WTC11 (cell line): ENCODE data around the gene LHPP. TPM values are rescaled to one million over a fixed set of nuclear protein-coding genes. Genes with fewer than 3 reads are reported as not detected.

Source experiments
- ATAC-seq: fragments of 200-7000 bp; cut with Tn5 transposase; 2 replicates; pipeline ENCODE4 v1.10.0; 2021; ENCODE audit warnings: mild to moderate bottlenecking, moderate library complexity
- CTCF ChIA-PET: fragments of 300-600 bp; sonication (Branson Sonifier 250); formaldehyde crosslinking; loops from one replicate; lab custom pipeline; 2021; ENCODE audit warnings: antibody characterized with exemption; lab: Charles Lee
- POLR2A ChIA-PET: fragments of 350-600 bp; sonication (Branson Sonifier 250); formaldehyde crosslinking; loops from one replicate; lab custom pipeline; 2021; ENCODE audit warnings: antibody characterized with exemption; lab: Charles Lee
- DNase-seq: peaks from one replicate; pipeline ENCODE4 v3.0.0; 2021; ENCODE audit warnings: low spot score
- H3K27ac Mint-ChIP-seq: 2 replicates; pipeline ENCODE4 v1.8.0; 2021; ENCODE audit warnings: mixed read lengths
- H3K27me3 Mint-ChIP-seq: 2 replicates; pipeline ENCODE4 v1.8.0; 2021; ENCODE audit warnings: low read depth, mild to moderate bottlenecking, moderate library complexity, mixed read lengths
- H3K36me3 Mint-ChIP-seq: 2 replicates; pipeline ENCODE4 v1.8.0; 2021; ENCODE audit warnings: mixed read lengths
- H3K4me1 Mint-ChIP-seq: 2 replicates; pipeline ENCODE4 v1.8.0; 2022; ENCODE audit warnings: mixed read lengths
- H3K4me3 Mint-ChIP-seq: 2 replicates; pipeline ENCODE4 v1.8.0; 2021; ENCODE audit warnings: mild to moderate bottlenecking, moderate library complexity, mixed read lengths
- H3K9me3 Mint-ChIP-seq: 2 replicates; pipeline ENCODE4 v1.8.0; 2021; ENCODE audit warnings: mixed read lengths
- CBFB ChIP-seq: sonication (generic); formaldehyde crosslinking; IDR thresholded peaks from 2 replicates; pipeline ENCODE4 v1.8.1; 2022; ENCODE audit warnings: mild to moderate bottlenecking, low read depth, missing genetic modification reagents
- CREM ChIP-seq: sonication (generic); formaldehyde crosslinking; IDR thresholded peaks from 2 replicates; pipeline ENCODE4 v1.8.1; 2022; ENCODE audit warnings: mild to moderate bottlenecking, missing genetic modification reagents, moderate library complexity
- GRHL2 ChIP-seq: fragments of 250-450 bp; sonication (Bioruptor Pico); IDR thresholded peaks from 2 replicates; pipeline ENCODE4 v1.8.0; 2022; ENCODE audit warnings: mild to moderate bottlenecking, moderate library complexity; ENCODE audit not compliant: insufficient replicate concordance, severe bottlenecking
- GTF2I ChIP-seq: fragments of 250-450 bp; sonication (Bioruptor Pico); conservative IDR thresholded peaks from 2 replicates; pipeline ENCODE4 v1.4.0; 2021; ENCODE audit warnings: mild to moderate bottlenecking
- KAT7 ChIP-seq: sonication (generic); formaldehyde crosslinking; IDR thresholded peaks from 2 replicates; pipeline ENCODE4 v1.8.1; 2023; ENCODE audit warnings: missing genetic modification reagents, mild to moderate bottlenecking, borderline replicate concordance
- OVOL2 ChIP-seq: fragments of 250-450 bp; sonication (Bioruptor Pico); IDR thresholded peaks from 2 replicates; pipeline ENCODE4 v1.9.0; 2021; ENCODE audit warnings: mild to moderate bottlenecking, borderline replicate concordance
- SMAD4 ChIP-seq: sonication (generic); formaldehyde crosslinking; IDR thresholded peaks from 2 replicates; pipeline ENCODE4 v1.8.0; 2022; ENCODE audit warnings: mild to moderate bottlenecking, missing genetic modification reagents
- TEAD4 ChIP-seq: sonication (generic); formaldehyde crosslinking; IDR thresholded peaks from 2 replicates; pipeline ENCODE4 v1.8.0; 2022; ENCODE audit warnings: mild to moderate bottlenecking, missing genetic modification reagents
- ZBTB21 ChIP-seq: sonication (generic); formaldehyde crosslinking; IDR thresholded peaks from 2 replicates; pipeline ENCODE4 v1.8.1; 2023; ENCODE audit warnings: mild to moderate bottlenecking, missing genetic modification reagents, borderline replicate concordance
- total RNA-seq: library from RNA; stranded (reverse); gene quantifications from 3 replicates; pipeline ENCODE4 v1.2.3, GENCODE V29; 2021
- TF ChIP-seq, protein P1 (sequence below): fragments of 250-450 bp; sonication (Bioruptor Pico); IDR thresholded peaks from 2 replicates; pipeline ENCODE4 v1.9.0; 2021; ENCODE audit warnings: moderate library complexity, mild to moderate bottlenecking, inconsistent platforms, borderline replicate concordance
- TF ChIP-seq, protein P2 (sequence below): sonication (generic); formaldehyde crosslinking; IDR thresholded peaks from 2 replicates; pipeline ENCODE4 v1.8.0; 2022; ENCODE audit warnings: missing genetic modification reagents
- TF ChIP-seq, protein P3 (sequence below): sonication (generic); formaldehyde crosslinking; IDR thresholded peaks from 2 replicates; pipeline ENCODE4 v1.8.0; 2023; ENCODE audit warnings: mild to moderate bottlenecking, missing genetic modification reagents
- TF ChIP-seq, protein P4 (sequence below): fragments of 250-450 bp; sonication (Bioruptor Pico); conservative IDR thresholded peaks from 2 replicates; pipeline ENCODE4 v1.9.0; 2021; ENCODE audit warnings: mild to moderate bottlenecking
- TF ChIP-seq, protein P5 (sequence below): sonication (generic); formaldehyde crosslinking; IDR thresholded peaks from 2 replicates; pipeline ENCODE4 v1.8.0; 2022; ENCODE audit warnings: mild to moderate bottlenecking, missing genetic modification reagents
- TF ChIP-seq, protein P6 (sequence below): fragments of 250-450 bp; sonication (Bioruptor Pico); IDR thresholded peaks from 2 replicates; pipeline ENCODE4 v2.1.2; 2022; ENCODE audit warnings: mild to moderate bottlenecking, moderate library complexity

The LHPP gene
- total RNA-seq, 1 experiment from 2014 or later = 33.2 TPM

DNA sequence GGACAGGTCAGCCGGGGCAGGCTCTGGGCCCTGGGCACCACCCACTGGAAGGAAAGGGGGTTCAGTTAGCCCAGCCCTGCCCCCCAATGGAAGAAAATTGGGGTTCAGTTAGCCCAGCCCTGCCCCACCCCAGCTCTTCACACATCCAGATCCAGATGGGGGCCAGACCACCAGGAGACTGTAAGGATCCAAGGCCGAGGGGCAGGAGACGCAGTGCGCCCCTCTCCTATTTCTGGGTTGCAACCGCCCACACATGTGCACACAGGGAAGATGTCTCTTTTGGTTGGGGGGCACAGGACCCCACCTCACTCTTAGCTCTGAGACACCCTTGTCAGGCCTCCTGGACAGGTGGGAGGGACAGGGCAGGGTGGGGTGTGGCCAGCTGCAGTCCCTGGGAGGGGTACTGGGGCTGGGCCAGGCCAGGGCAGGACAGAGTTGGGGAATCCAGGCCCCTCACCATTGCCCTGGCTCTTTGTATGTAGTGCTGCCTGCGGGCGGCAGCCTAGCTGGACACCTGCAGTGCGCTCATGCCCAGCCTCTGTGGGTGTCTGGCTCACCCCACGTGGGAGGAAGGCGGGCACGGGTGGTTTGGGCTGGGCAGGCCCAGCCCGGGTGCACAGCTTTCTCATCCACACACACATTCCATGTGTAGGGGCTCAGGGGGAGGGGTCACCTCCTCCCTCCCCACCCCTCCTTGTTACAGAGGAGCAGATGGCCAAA, 141.2 kb downstream of the LHPP start:
- DNase-seq = no peak
- Mint-ChIP-seq H3K27ac (no peak overlapping the region), H3K36me3 (no peaks in the 10 kb centered on the region), H3K27me3 (no peaks in the 10 kb centered on the region), H3K4me1 (no peaks in the 10 kb centered on the region), H3K9me3 (no peaks in the 10 kb centered on the region), H3K4me3 (no peak overlapping the region)
- ATAC-seq = no peak
- ChIA-PET CTCF (interaction anchor here (0.7 to 1.5 kb wide), 3 partner anchors 10 to 68 kb away, joined by 3 to 6 read pairs (median 4); no protein-coding TSS in a partner anchor), POLR2A (no interaction called here)
- TF ChIP-seq, protein P1, sequence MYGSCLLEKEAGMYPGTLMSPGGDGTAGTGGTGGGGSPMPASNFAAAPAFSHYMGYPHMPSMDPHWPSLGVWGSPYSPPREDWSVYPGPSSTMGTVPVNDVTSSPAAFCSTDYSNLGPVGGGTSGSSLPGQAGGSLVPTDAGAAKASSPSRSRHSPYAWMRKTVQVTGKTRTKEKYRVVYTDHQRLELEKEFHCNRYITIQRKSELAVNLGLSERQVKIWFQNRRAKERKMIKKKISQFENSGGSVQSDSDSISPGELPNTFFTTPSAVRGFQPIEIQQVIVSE = no peak
- TF ChIP-seq GTF2I (CRISPR knock-in tag) = no peak
- no peak for TF ChIP-seq OVOL2 (CRISPR knock-in tag)
- TF ChIP-seq, protein P2, sequence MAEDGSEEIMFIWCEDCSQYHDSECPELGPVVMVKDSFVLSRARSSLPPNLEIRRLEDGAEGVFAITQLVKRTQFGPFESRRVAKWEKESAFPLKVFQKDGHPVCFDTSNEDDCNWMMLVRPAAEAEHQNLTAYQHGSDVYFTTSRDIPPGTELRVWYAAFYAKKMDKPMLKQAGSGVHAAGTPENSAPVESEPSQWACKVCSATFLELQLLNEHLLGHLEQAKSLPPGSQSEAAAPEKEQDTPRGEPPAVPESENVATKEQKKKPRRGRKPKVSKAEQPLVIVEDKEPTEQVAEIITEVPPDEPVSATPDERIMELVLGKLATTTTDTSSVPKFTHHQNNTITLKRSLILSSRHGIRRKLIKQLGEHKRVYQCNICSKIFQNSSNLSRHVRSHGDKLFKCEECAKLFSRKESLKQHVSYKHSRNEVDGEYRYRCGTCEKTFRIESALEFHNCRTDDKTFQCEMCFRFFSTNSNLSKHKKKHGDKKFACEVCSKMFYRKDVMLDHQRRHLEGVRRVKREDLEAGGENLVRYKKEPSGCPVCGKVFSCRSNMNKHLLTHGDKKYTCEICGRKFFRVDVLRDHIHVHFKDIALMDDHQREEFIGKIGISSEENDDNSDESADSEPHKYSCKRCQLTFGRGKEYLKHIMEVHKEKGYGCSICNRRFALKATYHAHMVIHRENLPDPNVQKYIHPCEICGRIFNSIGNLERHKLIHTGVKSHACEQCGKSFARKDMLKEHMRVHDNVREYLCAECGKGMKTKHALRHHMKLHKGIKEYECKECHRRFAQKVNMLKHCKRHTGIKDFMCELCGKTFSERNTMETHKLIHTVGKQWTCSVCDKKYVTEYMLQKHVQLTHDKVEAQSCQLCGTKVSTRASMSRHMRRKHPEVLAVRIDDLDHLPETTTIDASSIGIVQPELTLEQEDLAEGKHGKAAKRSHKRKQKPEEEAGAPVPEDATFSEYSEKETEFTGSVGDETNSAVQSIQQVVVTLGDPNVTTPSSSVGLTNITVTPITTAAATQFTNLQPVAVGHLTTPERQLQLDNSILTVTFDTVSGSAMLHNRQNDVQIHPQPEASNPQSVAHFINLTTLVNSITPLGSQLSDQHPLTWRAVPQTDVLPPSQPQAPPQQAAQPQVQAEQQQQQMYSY (CRISPR knock-in tag) = no peak
- TF ChIP-seq, protein P3, sequence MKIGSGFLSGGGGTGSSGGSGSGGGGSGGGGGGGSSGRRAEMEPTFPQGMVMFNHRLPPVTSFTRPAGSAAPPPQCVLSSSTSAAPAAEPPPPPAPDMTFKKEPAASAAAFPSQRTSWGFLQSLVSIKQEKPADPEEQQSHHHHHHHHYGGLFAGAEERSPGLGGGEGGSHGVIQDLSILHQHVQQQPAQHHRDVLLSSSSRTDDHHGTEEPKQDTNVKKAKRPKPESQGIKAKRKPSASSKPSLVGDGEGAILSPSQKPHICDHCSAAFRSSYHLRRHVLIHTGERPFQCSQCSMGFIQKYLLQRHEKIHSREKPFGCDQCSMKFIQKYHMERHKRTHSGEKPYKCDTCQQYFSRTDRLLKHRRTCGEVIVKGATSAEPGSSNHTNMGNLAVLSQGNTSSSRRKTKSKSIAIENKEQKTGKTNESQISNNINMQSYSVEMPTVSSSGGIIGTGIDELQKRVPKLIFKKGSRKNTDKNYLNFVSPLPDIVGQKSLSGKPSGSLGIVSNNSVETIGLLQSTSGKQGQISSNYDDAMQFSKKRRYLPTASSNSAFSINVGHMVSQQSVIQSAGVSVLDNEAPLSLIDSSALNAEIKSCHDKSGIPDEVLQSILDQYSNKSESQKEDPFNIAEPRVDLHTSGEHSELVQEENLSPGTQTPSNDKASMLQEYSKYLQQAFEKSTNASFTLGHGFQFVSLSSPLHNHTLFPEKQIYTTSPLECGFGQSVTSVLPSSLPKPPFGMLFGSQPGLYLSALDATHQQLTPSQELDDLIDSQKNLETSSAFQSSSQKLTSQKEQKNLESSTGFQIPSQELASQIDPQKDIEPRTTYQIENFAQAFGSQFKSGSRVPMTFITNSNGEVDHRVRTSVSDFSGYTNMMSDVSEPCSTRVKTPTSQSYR (CRISPR knock-in tag) = no peak
- no peak for TF ChIP-seq GRHL2 (CRISPR knock-in tag)
- no peak for TF ChIP-seq SMAD4 (CRISPR knock-in tag)

DNA sequence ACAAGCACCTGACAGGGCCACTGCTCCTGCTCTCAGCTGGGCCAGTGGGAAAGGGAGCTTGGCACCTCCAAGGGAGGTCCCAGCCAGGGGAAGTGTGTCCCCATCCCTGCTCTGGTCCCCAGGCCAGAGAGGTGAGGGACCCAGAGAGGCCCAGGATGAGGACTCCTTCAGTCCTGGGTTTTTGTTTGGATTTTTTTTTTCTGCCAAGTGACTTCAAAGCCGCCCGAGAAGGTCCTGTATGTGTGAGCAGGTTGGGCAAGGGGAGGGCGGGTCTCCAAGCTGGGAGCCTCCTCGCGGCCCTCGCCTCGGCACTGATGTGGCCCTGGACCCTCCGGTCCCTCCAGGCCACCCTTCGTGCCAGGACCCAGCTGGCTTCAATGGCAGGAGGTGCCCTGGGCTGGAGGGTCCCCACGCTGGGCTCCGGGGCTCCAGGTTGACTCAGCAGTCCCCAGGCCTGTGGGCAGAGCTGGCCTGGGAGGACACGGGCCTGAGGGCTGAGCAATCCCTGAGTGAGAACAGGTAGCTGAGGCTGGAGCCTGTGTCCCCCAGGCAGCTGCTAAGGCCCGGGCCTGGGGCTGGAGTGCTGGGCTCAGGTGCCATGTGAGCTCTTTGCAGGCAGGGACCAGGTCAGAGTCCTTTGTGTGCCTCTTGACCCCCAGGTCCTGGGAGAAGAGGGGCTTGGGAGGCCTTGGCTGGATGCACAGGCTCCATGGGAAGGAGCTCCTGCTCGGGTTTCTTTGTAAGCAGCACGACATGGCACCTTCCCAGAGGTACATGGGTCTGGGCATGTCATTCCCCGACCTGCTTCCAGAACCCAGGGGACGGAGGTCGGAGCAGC, 142.0 kb downstream of the LHPP start:
- no peaks in the 10 kb centered on the region for H3K27me3 Mint-ChIP-seq
- no peak overlapping the region for H3K4me3 Mint-ChIP-seq
- H3K27ac Mint-ChIP-seq = no peak overlapping the region
- TF ChIP-seq CREM (no peak), TEAD4 (no peak), OVOL2 (CRISPR knock-in tag) (no peak)
- ChIA-PET CTCF (interaction anchor here (0.6 to 2.1 kb wide), 6 partner anchors 9 to 215 kb away, joined by 3 to 12 read pairs (median 4); no protein-coding TSS in a partner anchor), POLR2A (interaction anchor here (0.8 kb wide), 1 partner anchor 9 kb away, joined by 3 read pairs; no protein-coding TSS in a partner anchor)
- no peaks in the 10 kb centered on the region for H3K4me1 Mint-ChIP-seq
- no peak for DNase-seq
- H3K9me3 Mint-ChIP-seq = no peaks in the 10 kb centered on the region
- no peaks in the 10 kb centered on the region for H3K36me3 Mint-ChIP-seq
- no peak for ATAC-seq

DNA sequence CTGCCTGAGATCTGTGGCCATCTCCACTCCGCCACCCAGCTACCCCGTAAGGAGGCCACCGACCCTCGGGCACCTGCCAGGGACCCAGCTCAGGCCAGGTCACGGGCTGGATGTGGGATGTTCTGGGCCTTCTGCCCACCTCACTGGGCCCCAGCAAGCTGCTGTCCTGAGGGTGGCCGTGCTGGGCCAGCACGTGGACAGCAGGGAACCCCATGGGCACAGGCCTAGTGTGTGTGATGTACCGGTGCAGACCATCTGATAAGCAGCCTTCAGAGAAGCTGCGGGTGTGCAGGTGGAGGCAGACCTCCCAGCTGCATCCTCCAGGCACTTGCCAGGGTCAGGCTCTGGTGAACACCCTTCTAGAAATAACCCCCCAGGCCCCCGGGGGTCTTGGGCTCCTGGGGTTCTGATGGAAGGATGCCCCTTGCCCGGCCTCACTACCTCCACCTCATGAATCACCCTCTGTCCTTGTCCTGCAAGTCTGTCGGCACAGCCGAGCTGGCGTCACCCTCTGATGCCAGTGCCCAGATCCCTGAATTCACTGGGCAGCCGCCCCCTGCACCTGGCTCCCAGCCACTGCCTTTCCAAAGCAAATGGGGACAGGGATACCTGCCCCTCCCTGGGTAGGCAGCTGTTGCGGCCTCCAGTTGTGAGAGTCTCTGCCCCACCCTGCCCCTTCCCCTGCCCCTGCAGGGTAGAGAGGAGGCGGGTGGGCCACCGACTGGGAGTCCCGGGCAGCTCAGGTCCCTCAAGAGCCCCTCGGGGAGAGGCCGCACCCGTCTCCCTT, 142.8 kb downstream of the LHPP start:
- Mint-ChIP-seq H3K27ac (no peak overlapping the region), H3K4me3 (no peak overlapping the region), H3K4me1 (no peaks in the 10 kb centered on the region), H3K27me3 (no peaks in the 10 kb centered on the region), H3K9me3 (no peaks in the 10 kb centered on the region), H3K36me3 (no peaks in the 10 kb centered on the region)
- ATAC-seq (no peak), DNase-seq (no peak)
- ChIA-PET CTCF (interaction anchor here (0.6 to 2.1 kb wide), 5 partner anchors 8 to 215 kb away, joined by 3 to 12 read pairs (median 4); no protein-coding TSS in a partner anchor), POLR2A (interaction anchor here (0.8 kb wide), 1 partner anchor 8 kb away, joined by 3 read pairs; no protein-coding TSS in a partner anchor)
- TF ChIP-seq ZBTB21 (CRISPR knock-in tag) (no peak), CBFB (CRISPR knock-in tag) (no peak), KAT7 (CRISPR knock-in tag) (no peak)
- TF ChIP-seq, protein P4, sequence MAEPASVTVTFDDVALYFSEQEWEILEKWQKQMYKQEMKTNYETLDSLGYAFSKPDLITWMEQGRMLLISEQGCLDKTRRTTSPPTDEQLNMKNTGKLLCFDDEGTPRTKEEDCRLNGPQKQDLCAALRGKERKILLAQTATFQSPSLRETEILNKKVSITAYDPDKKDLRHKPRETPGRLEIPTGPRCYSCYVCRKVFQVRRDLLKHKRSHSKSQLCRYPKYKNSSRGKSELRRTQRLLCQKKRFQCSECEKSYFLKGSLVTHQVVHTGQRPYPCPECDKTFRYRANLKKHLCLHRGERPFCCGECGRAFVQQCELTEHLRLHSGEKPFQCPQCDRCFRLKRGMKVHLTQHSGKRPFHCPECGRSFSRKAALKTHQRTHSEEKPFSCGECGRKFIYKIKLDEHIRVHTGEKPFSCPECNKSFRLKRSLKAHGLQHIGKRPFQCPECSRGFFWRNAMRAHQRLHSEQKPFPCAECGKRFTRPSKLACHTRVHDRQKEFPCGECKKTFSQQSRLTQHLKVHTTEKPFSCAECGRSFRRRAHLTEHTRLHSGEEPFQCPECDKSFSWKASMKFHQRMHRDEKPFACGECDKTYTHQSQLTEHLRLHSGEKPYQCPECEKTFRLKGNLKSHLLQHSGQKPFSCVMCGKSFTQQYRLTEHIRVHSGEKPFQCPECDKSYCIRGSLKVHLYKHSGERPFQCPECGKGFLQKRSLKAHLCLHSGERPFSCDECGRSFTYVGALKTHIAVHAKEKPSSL (CRISPR knock-in tag) = no peak
- TF ChIP-seq, protein P5, sequence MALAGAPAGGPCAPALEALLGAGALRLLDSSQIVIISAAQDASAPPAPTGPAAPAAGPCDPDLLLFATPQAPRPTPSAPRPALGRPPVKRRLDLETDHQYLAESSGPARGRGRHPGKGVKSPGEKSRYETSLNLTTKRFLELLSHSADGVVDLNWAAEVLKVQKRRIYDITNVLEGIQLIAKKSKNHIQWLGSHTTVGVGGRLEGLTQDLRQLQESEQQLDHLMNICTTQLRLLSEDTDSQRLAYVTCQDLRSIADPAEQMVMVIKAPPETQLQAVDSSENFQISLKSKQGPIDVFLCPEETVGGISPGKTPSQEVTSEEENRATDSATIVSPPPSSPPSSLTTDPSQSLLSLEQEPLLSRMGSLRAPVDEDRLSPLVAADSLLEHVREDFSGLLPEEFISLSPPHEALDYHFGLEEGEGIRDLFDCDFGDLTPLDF (CRISPR knock-in tag) = no peak
- TF ChIP-seq, protein P6, sequence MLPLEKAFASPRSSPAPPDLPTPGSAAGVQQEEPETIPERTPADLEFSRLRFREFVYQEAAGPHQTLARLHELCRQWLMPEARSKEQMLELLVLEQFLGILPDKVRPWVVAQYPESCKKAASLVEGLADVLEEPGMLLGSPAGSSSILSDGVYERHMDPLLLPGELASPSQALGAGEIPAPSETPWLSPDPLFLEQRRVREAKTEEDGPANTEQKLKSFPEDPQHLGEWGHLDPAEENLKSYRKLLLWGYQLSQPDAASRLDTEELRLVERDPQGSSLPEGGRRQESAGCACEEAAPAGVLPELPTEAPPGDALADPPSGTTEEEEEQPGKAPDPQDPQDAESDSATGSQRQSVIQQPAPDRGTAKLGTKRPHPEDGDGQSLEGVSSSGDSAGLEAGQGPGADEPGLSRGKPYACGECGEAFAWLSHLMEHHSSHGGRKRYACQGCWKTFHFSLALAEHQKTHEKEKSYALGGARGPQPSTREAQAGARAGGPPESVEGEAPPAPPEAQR = no peak
